Measurements from ENCODE around the gene SCLT1.

DNA sequence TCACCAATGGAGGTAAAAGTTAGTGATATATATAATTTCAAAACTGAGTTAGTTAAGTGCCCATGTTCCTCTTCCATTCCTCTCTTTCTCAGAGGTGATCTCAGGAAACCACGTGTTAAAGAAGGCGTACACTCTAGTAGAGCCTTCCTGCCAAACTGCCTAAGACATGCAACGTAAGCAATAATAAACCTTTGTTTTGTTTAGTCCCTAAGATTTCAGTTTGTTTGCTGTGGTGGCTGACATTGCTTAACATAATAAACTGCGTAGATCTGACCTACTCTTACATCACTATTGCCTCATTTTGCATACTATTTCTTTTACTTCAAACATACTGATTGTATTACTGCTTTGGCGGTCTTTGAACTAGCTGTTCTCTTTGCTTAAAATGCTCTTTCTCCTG, 184.6 kb downstream of the SCLT1 start:
- TF ChIP-seq, protein P1, sequence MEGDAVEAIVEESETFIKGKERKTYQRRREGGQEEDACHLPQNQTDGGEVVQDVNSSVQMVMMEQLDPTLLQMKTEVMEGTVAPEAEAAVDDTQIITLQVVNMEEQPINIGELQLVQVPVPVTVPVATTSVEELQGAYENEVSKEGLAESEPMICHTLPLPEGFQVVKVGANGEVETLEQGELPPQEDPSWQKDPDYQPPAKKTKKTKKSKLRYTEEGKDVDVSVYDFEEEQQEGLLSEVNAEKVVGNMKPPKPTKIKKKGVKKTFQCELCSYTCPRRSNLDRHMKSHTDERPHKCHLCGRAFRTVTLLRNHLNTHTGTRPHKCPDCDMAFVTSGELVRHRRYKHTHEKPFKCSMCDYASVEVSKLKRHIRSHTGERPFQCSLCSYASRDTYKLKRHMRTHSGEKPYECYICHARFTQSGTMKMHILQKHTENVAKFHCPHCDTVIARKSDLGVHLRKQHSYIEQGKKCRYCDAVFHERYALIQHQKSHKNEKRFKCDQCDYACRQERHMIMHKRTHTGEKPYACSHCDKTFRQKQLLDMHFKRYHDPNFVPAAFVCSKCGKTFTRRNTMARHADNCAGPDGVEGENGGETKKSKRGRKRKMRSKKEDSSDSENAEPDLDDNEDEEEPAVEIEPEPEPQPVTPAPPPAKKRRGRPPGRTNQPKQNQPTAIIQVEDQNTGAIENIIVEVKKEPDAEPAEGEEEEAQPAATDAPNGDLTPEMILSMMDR (conservative IDR thresholded peaks at IDR 0.05; ENCODE audit: low read depth, low read length): no peak
- no peak for TF ChIP-seq EZH2 (IDR thresholded peaks at IDR 0.05; ENCODE audit: borderline replicate concordance, low read depth, low read length, poor library complexity, severe bottlenecking)

All from A673 (cell line).